GM12875 (cell line): ENCODE results near the gene PRELID3B.
A peak's percentile ranks its signal among the peaks of the same experiment; 100 is the strongest.

Experiments used
- H3K4me3 ChIP-seq: one replicate; pipeline ENCODE4 v1.5.1; 2011; ENCODE audit warnings: low read depth, low read length, control low read depth
- CTCF ChIP-seq: IDR thresholded peaks from 2 replicates; pipeline ENCODE4 v1.5.1; 2011; ENCODE audit warnings: low read depth, mild to moderate bottlenecking, control low read depth, inconsistent platforms, low read length, moderate library complexity, borderline replicate concordance; ENCODE audit not compliant: insufficient read depth

PRELID3B gene

GRCh38 chr20:59032713-59033059 lies 9.9 kb downstream of the PRELID3B start:
- no peak for TF ChIP-seq CTCF

DNA sequence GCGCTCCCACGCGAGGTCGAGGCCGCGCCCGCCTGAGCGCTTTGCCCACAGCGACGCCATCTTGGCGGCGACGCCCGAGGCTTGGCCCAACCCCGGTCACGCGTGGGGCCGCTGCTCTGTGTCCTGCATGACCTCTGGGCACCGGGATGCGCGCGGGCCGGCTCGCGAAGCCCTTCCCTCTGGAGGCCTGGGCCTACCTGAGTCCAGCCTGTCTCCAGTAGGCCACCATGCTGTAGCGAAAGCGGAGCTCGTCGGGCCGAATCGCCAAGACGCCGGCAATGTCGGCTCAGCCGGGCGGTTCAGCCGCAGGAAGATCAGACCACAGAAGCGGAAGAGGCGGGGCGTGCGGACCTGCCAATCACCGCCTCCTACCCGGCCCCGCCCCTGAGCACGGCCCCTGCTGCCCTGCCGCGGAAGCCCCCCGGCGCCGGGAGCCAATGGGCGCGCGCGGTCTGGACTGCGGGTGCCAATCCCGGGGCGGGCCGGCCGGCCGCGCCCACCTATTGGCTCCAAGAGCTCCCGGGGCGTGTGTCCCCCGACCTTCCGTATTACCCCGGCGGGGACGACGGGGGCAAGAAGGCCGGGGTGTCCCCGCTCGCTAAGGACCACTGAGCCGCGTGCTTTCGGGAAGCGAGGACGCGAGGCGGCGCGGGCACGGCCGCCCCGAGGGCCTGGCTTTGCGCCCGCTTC lies 10.4 kb downstream of the PRELID3B start, which contains the start of gene ATP5F1E:
TSS of gene ATP5F1E (minus strand) at position 313 of the 690 bp plus-strand sequence. CDS start at position 229, 84 bp downstream.
- no peak for TF ChIP-seq CTCF
- peak within 1 kb of the TSS; percentile 77 for H3K4me3 ChIP-seq

More at GRCh38 chr20:59032713-59033059, 9.9 kb downstream of the PRELID3B start:
- H3K4me3 ChIP-seq: peak overlapping the region; percentile 52

DNA sequence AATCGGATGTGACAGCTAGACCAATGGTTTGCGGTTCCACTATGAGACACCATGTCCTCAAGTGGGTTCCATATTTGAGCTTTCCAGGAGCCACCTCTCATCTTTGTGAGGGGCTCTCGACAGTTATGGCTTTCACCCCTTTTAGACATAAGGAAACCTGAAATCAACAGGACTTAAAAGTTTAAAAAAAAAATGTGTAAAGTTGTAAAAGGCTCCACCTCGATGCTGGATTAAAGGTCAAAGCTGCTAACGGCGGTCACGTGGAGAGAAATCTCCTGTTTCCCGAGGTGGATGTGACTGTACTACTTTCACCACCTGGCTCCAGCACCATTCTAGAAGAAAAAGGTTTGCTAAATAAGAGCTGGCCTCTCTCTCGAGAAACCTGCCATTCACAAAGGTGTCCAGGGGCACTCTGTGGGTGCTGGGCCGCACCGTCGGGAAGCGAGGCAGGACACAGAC lies 11.0 kb downstream of the PRELID3B start:
- no peak for TF ChIP-seq CTCF
- H3K4me3 ChIP-seq: peak overlapping the region; percentile 77

DNA sequence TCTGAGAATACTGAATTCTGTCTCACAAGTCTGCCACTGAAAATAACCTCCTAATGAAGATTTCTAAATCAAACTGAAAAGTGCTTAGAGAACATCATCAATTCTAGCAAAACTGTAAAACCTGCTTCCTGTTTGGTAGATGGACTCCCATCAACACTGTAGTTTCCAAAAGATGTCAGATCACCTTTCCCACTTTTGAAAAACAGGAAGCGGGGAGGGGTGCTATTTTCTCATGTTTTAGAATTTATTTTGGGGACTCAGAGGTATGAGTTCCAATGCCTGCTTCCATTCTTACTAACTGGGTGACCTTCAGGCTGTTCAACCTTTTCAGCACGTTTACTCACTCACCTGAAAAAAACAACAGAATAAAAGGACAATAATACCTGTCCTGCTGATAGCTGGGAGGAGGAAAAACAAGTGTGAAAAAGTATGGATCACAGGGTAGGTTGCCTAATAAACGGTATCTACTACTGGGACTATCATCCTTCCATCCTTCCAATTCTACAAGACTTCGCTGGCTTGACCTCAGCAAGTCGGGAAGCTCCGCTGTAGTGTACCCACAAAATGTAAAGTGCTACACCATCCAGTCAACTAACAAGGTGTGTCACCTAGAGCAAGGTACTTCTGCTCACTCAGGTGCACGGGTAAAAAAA lies 11.5 kb downstream of the PRELID3B start:
- no peak for TF ChIP-seq CTCF
- H3K4me3 ChIP-seq: peak overlapping the region; percentile 77

- H3K4me3 ChIP-seq: no peak overlapping the region
- no peak for TF ChIP-seq CTCF
Measured at GRCh38 chr20:59028812-59029211, 13.8 kb downstream of the PRELID3B start.

DNA sequence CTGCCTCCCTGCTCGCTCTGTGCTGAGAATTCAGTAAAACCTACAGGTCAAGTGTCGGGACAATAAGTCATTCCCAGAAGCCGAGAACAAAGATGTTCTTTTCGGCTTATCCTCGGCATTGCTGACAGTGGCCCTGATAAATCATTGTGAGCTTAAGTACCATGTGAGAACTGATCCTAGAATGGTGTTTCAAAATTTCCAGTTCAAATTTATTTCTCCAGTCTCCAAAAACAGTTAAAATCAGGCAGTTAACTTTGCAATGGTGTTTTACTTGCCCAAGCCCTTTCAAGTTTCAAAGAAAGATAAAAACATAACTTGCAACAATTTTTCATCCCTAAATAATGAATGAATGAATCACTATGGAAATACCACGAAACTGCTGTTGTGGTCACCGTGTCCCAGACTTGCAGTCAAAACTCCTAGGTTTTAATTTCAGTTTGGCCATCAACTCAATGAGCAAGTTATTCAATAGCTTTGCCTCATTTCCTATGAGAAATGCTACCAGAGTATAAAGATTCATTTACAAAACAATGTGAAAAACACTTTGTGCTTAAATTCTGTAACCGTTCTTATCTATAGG lies 14.8 kb downstream of the PRELID3B start:
- no peak for TF ChIP-seq CTCF

More for the DNA sequence above, 14.8 kb downstream of the PRELID3B start:
- H3K4me3 ChIP-seq: no peak overlapping the region
